VCaP (cell line): ENCODE data around the gene CAMTA1.

ENCODE experiments used
- H3K27ac ChIP-seq: fragments of 450-650 bp; 2 replicates; pipeline ENCODE4 v1.5.1; 2017
- CTCF ChIP-seq: fragments of 450-650 bp; conservative IDR thresholded peaks from 2 replicates; pipeline ENCODE4 v1.5.1; 2017; ENCODE audit warnings: mild to moderate bottlenecking, moderate library complexity

CAMTA1 gene

GRCh38 chr1:7638078-7638477 lies 852.8 kb downstream of the CAMTA1 start:
- TF ChIP-seq CTCF = no peak
- H3K27ac ChIP-seq = no peak overlapping the region

- no peak overlapping the region for H3K27ac ChIP-seq
- TF ChIP-seq CTCF = no peak
These were observed 854.3 kb downstream of the CAMTA1 start for GRCh38 chr1:7639435-7640131.

GRCh38 chr1:7640350-7640749 lies 855.1 kb downstream of the CAMTA1 start:
- no peak for TF ChIP-seq CTCF
- no peak overlapping the region for H3K27ac ChIP-seq

- no peak overlapping the region for H3K27ac ChIP-seq
- no peak for TF ChIP-seq CTCF
These were observed 855.8 kb downstream of the CAMTA1 start for GRCh38 chr1:7640920-7641585.

- no peak overlapping the region for H3K27ac ChIP-seq
- TF ChIP-seq CTCF = peak; percentile 31
These were observed 856.5 kb downstream of the CAMTA1 start for GRCh38 chr1:7641587-7642417.

- no peak for TF ChIP-seq CTCF
These were observed 857.1 kb downstream of the CAMTA1 start for GRCh38 chr1:7642418-7642704.

GRCh38 chr1:7642781-7643529 lies 857.7 kb downstream of the CAMTA1 start:
- no peak for TF ChIP-seq CTCF
- no peak overlapping the region for H3K27ac ChIP-seq

More at GRCh38 chr1:7642418-7642704, 857.1 kb downstream of the CAMTA1 start:
- no peak overlapping the region for H3K27ac ChIP-seq
